ENCODE results near the gene ASXL2. TPM values are rescaled to one million over a fixed set of nuclear protein-coding genes. Genes with fewer than 3 reads are reported as not detected.
"Not testable (repeated sequence)": the region's sequence is repeated elsewhere in the genome, so short reads cannot be mapped to it uniquely, and the experiment has no call there.

Gene ASXL2
- total RNA-seq, 2 donors from 2014 or later = 16.8 to 17.1 TPM

DNA sequence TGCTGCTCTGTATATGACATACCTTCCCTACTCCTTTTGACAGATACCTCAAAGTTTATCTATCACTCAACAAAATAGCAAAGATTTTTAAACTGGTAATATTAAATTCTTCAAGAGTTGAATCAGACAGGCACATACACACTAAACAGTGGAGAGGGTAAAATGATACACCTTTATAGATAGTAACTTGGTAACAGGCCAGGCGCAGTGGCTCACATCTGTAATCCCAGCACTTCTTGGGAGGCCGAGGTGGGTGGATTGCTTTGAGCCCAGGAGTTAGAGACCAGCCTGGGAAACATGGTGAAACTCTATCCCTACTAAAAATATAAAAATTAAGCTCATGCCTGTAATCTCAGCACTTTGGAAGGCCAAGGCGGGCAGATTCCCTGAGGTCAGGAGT, 23.2 kb downstream of the ASXL2 start:
- no peaks in the 10 kb centered on the region for H3K9me3 ChIP-seq
- TF ChIP-seq, protein P1, sequence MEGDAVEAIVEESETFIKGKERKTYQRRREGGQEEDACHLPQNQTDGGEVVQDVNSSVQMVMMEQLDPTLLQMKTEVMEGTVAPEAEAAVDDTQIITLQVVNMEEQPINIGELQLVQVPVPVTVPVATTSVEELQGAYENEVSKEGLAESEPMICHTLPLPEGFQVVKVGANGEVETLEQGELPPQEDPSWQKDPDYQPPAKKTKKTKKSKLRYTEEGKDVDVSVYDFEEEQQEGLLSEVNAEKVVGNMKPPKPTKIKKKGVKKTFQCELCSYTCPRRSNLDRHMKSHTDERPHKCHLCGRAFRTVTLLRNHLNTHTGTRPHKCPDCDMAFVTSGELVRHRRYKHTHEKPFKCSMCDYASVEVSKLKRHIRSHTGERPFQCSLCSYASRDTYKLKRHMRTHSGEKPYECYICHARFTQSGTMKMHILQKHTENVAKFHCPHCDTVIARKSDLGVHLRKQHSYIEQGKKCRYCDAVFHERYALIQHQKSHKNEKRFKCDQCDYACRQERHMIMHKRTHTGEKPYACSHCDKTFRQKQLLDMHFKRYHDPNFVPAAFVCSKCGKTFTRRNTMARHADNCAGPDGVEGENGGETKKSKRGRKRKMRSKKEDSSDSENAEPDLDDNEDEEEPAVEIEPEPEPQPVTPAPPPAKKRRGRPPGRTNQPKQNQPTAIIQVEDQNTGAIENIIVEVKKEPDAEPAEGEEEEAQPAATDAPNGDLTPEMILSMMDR (IDR thresholded peaks at IDR 0.05) = no peak

DNA sequence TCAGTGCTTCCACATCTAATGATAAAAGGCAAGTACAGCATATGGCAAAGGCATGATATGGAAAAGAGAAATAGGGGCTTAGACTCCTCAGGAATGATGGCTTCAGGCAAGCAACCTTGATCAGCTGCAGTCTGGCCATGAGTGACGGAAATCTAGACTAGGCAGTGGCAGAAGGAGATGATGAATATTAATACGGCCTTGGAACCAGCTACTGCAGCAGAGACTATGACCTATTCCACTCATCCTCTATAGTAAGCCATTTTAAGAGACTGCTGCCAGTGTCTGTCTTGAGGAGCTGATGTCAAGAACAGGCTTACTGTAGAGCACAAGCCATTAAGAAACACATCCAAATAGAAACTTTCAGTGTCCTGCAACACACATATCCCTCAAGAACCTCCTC, 23.7 kb downstream of the ASXL2 start:
- H3K4me1 ChIP-seq = peaks cover 0 to 14% of the 10 kb centered on the region in 2 donors
- no peaks in the 10 kb centered on the region for H3K9me3 ChIP-seq
- H3K4me3 ChIP-seq = no peak overlapping the region
- no peaks in the 10 kb centered on the region for H3K36me3 ChIP-seq
- TF ChIP-seq, protein P1 (IDR thresholded peaks at IDR 0.05) = no peak
- H3K27me3 ChIP-seq = no peaks in the 10 kb centered on the region
- H3K27ac ChIP-seq = no peak overlapping the region
- DNase-seq (ENCODE audit: low spot score) = no peak

More for the DNA sequence above, 23.2 kb downstream of the ASXL2 start:
- DNase-seq (ENCODE audit: low spot score) = no peak
- H3K27ac ChIP-seq = no peak overlapping the region
- H3K4me3 ChIP-seq = no peak overlapping the region
- no peaks in the 10 kb centered on the region for H3K27me3 ChIP-seq
- peaks cover 0 to 14% of the 10 kb centered on the region in 2 donors for H3K4me1 ChIP-seq
- no peaks in the 10 kb centered on the region for H3K36me3 ChIP-seq

DNA sequence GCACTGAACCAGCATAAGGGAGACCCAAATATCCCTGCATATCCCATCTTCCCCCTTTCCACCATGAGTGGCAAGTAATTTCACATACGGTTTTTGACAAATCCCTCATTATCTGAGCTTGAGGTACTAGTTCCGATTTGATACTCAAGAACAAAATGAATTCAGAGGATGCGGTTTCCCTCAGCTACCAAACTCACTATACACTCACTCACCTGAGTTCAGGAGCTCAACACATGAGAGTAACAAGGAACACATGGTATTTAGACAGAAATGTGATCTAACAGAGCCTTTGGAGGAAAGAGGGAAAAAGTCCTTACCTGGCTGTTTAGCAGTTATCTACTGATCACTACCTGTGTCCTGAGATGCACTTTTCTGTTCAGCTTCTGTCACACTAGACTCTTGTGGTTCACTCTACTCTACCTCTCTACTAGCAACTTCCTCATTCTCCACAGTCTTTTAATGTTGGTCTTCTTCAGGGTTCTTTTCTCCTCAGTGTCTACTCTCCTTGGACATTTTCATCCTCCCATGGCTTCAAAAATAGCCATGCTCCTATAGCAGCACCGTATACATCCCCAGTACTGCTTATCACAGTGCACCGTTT, 25.1 kb downstream of the ASXL2 start:
- Histone ChIP-seq H3K9me3 (no peaks in the 10 kb centered on the region), H3K27me3 (no peaks in the 10 kb centered on the region), H3K4me1 (peaks cover 0 to 14% of the 10 kb centered on the region in 2 donors), H3K27ac (no peak overlapping the region), H3K36me3 (no peaks in the 10 kb centered on the region), H3K4me3 (no peak overlapping the region)
- TF ChIP-seq, protein P1 (IDR thresholded peaks at IDR 0.05) = no peak
- DNase-seq (ENCODE audit: low spot score) = no peak

DNA sequence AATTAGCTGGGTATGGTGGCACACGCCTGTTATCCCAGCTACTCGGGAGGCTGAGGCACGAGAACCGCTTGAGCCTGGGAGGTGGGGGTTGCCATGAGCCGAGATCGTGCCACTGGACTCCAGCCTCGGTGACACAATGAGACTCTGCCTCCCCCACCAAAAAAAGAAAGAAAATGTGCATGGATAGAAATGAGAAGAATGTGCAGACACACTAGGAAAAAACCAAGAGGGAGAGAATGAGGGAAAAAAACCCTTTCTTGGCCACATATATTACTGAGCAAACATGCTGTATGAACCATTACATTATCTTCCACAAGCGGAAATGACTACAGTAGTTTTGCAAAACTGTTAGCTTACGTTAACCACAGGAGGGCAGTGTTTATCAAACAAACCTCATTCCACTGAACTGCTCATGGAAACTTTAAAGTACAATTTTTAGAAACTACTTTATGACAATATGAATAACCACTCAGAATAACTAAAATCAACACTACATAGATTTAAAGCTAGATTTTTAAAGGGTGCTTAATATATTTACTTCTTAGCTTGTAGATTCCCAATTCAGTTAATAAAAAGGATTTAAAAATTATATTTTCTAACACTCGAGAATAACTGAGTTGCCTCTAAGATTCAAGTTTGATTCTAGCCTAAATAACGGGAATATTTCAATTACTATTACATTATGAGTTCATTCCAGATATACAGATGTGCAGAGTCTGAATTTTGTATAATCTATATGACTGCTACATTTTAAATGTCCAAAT, 26.4 kb downstream of the ASXL2 start:
- no peak overlapping the region for H3K4me3 ChIP-seq
- no peak overlapping the region for H3K27ac ChIP-seq

DNA sequence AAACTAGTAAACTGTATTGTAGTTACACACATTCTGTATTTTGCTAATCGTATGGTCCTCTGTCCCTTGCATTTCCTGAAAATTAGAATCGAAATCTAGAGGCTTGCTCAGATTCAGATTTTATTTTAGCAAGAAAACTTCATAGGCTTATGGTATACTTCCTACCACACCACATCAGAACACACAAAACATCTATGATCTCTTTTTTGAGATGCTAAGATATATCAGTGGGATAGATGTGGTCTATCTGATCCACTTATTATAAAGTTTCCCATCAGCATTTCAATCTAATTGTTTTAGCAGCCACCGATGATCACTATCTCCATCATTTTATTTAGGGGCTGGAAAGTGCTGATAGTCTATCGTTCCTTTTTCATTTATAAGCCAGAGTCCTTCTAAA, 27.9 kb downstream of the ASXL2 start:
- not testable (repeated sequence) for H3K36me3 ChIP-seq; H3K4me3 ChIP-seq; H3K4me1 ChIP-seq; H3K27me3 ChIP-seq; DNase-seq (ENCODE audit: low spot score); H3K9me3 ChIP-seq; H3K27ac ChIP-seq

More for the DNA sequence above, 26.4 kb downstream of the ASXL2 start:
- H3K4me1 ChIP-seq = peaks cover 0 to 14% of the 10 kb centered on the region in 2 donors
- no peaks in the 10 kb centered on the region for H3K9me3 ChIP-seq
- no peaks in the 10 kb centered on the region for H3K27me3 ChIP-seq
- DNase-seq (ENCODE audit: low spot score) = no peak
- H3K36me3 ChIP-seq = no peaks in the 10 kb centered on the region
- TF ChIP-seq, protein P1 (IDR thresholded peaks at IDR 0.05) = peak; percentile 53 to 78

DNA sequence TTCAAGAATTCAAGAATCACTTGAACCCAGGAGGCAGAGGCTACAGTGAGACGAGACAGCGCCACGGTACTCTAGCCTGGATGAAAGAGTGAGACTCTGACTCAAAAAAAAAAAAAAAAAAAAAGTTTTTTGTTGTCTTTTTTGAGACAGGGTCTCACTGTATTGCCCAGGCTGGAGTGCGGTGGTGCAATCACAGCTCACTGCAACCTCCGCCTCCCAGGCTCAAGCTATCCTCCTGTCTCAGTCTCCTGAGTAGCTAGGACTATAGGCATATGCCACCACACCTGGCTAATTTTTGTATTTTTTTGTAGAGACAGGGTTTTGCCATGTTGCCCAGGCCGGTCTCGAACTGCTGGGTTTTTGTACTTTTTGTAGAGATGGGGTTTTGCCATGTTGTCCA, 28.9 kb downstream of the ASXL2 start:
- H3K4me1 ChIP-seq; H3K27ac ChIP-seq; H3K9me3 ChIP-seq; DNase-seq (ENCODE audit: low spot score); H3K36me3 ChIP-seq; H3K27me3 ChIP-seq; H3K4me3 ChIP-seq: not testable (repeated sequence)
